GM12872 (cell line): ENCODE measurements around the gene SUMF1.

Experiments used
- TF ChIP-seq, protein P1 (sequence below): IDR thresholded peaks from 3 replicates; pipeline ENCODE4 v1.5.1; 2011; ENCODE audit warnings: low read depth, mild to moderate bottlenecking, low read length, moderate library complexity; ENCODE audit not compliant: insufficient read depth

SUMF1 gene

DNA sequence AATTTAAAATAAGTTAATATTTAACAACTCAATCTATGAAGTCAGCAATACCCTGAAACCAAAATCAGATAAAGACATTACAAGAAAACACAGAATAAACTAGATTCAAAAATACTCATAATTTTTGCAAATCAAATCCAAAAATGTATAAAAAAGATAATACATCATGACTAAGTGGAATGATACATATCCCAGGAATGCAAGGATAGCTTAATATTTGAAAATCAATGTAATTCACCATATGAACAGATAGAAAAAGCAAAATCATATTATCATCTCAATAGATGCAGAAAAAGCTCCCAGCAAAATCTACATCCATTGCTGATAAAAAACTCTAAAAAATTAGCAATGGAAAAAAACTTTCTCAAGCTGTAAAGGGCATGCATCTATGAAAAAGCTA lies 93.4 kb downstream of the SUMF1 start:
- TF ChIP-seq, protein P1, sequence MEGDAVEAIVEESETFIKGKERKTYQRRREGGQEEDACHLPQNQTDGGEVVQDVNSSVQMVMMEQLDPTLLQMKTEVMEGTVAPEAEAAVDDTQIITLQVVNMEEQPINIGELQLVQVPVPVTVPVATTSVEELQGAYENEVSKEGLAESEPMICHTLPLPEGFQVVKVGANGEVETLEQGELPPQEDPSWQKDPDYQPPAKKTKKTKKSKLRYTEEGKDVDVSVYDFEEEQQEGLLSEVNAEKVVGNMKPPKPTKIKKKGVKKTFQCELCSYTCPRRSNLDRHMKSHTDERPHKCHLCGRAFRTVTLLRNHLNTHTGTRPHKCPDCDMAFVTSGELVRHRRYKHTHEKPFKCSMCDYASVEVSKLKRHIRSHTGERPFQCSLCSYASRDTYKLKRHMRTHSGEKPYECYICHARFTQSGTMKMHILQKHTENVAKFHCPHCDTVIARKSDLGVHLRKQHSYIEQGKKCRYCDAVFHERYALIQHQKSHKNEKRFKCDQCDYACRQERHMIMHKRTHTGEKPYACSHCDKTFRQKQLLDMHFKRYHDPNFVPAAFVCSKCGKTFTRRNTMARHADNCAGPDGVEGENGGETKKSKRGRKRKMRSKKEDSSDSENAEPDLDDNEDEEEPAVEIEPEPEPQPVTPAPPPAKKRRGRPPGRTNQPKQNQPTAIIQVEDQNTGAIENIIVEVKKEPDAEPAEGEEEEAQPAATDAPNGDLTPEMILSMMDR = no peak

DNA sequence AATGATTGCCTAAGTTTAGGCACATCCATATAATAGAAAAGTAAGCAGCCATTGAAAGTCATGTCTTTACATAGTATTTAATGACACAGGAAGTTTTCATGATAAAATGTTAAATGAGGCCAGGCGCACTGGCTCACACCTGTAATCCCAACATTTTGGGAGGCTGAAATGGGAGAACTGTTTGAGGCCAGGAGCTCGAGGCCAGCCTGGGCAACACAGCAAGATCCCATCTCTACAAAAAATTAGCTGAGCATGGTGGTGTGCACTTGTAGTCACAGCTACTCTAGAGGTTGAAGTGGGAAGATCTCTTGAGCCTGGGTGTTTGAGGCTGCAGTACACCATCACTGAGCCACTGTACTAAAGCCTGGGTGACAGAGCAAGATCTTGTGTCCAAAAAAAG lies 104.5 kb downstream of the SUMF1 start:
- TF ChIP-seq, protein P1 = no peak

DNA sequence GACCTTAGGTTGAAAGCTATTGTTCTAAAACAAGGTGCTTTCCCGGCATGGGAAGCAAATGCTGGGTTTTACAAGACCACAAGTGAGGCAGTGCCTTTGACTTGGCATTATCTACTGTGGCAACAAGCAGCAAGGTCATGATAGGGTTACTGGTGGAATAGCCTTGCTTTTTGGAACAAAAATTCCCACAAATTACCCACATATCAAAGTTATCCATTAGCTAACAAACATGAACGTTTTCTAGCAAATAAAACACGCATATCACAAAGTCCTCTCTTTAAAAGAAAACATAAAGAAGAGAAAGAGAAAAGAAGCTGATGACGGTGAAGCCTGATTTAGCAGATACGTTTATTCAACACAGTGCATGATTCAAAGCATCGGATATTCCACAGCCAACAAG lies 106.3 kb downstream of the SUMF1 start:
- TF ChIP-seq, protein P1 = no peak

DNA sequence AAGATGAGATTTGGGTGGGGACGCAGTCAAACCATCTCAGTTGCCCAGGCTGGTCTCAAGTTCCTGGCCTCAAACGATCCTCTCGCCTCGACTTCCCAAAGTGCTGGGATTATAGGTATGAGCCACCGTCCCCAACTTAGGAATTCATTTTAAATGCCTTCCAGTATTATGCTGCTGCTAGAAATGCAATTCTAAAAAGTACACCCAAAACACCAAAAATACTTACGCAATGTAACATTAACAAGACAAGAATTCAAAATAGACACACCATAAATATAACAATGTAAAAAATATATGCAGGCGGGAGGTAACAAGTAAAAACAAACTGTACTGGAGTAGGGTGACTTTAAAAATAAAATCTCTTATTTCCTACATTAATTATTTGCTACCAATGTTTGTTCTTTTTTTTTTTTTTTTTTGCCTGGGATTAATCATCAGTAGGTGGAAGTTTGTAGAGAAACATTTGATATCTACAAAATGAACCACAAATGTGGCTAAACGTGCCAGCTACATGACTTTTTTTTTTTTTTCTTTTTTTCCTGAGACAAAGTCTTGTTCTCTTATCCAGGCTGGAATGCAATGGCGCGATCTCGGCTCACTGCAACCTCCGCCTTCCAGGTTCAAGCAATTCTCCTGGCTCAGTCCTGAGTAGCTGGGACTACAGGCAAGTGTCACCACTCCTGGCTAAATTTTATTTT lies 107.1 kb downstream of the SUMF1 start:
- TF ChIP-seq, protein P1 = no peak

DNA sequence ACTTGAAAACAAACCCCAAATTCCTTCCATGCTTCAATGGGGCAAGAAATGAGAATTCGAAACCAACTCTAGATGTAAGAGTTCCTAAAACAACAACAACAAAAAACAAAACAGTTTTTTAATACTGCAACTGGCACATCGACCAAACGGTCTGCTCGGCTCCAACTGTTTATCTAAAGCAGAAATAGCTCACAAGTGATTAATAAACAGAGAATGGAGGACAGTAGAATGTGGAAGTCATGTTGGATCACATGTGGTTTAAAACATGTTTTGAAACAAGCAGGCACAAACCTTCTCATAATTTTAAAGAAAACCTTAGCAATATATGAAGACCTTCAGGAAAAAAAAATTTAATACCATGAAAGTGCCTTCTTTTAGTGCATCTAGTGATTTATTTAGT lies 108.8 kb downstream of the SUMF1 start:
- TF ChIP-seq, protein P1 = no peak

DNA sequence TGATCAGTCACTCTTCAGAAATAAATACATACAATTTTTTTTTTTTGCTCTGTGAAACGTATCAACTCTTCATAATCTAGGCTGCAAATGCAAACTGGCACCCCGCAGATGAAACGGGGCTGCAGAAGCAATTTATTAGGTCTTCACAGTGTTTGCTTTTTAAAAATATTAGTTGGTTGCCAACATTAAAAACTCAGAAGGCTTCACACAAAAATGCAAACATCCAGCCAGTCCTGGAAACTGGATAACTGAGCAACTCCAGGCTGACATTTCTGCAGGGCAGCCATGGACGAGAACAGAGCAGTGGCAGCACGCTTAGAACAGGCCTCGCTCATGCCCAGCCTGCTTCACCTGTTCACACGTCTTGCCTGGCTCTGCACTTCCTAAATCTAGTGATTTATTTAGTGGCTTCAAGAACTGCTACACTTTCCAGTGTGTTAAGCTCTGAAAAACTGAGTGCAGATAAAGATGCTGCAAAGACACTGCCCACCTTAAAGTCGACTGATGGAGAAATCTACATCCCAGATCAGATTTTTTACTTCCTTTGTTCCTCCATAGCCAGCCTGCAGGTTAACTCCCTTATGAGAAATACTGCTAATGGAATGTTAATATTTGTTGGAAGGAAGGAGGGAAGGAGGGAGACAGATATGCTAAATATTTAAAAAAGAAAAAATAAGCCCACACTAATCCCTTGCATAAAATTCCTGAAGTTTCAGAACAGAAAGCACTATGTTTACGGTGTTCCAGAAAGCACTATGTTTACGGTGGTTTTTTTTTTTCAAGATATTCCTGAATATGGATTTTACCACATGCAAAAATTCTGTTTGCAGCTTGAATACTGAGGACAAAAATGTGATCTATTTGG lies 110.3 kb downstream of the SUMF1 start:
- TF ChIP-seq, protein P1 = no peak

DNA sequence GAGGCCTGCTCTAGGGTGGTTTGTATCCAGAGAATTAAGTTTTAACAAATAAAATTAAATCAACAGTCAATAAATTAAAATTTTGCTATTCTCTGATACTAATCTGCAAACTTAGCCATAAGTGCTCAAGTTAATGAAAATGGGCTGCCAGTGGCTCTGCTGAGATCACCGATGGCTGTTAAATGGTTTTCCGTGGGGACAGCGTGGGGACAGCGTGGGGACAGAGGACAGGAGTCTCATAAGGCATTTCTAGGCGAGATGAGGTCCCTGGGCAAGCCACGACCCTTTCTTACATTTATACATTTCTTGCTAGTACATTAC lies 110.9 kb downstream of the SUMF1 start:
- TF ChIP-seq, protein P1 = no peak
